Hypothalamus (tissue), 51 donors: Measurements from ENCODE around the gene SLC39A11.
A peak's percentile ranks its signal among the peaks of the same experiment; 100 is the strongest.
"Not testable (repeated sequence)": the region's sequence is repeated elsewhere in the genome, so short reads cannot be mapped to it uniquely, and the experiment has no call there.

Experiments
- DNase-seq, 51 donors: peaks; one replicate each; lab custom pipeline; 2025; lab: John Stamatoyannopoulos, UW

The SLC39A11 gene

DNA sequence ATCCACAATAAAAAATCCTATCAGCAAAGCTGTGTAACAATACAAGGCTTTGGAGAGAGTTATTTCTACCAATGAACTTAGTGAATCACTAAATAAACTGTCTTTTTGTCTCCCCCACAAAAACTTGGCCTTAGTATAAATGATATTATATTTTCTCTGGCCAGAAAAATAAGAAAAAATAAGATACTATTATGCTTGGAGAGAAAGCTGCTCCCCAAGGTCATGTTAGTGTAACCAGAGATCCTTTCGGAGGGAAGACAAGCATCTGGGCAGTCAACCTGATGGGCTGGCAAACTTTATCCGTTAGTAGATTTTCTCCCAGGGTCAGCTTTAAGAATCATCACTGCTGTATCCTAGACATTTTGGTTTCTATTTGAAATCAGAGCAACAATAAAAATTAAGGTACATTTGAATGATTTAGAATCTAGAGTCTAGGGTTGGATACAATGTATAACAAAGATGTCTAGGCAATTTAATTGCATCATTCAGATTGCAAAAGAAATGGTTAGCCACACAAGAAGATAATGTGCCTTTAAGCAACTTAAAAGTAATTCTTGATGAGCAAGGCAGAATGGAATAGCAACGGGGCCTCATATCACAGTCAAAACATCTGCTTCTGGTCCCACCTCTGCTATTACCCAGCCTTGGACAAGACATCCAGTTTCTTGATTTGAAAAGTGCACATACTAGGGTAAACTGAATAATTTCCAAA lies 280.4 kb downstream of the SLC39A11 start:
- no peak for DNase-seq

GRCh38 chr17:72810991-72811508 lies 281.4 kb downstream of the SLC39A11 start:
- no peak for DNase-seq

DNA sequence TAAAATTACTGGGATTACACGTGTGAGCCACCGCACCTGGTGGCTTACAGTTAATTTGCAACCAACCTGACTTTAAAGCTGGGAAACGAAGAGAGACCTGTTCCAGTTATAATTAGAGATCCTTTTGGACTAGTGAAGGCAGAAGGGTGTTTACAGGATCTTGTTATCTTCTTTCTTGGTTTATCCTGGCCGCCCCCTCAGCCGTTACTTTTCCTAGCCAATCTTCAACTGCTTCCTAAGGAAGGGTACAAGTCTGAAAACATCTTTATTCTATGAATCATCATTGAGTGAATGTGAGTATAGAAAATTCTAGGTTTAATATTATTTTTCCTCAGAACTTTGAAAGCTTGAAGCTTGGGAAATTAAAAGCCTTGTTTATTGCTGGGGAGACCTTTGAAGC lies 286.5 kb downstream of the SLC39A11 start:
- DNase-seq, result no peak

DNA sequence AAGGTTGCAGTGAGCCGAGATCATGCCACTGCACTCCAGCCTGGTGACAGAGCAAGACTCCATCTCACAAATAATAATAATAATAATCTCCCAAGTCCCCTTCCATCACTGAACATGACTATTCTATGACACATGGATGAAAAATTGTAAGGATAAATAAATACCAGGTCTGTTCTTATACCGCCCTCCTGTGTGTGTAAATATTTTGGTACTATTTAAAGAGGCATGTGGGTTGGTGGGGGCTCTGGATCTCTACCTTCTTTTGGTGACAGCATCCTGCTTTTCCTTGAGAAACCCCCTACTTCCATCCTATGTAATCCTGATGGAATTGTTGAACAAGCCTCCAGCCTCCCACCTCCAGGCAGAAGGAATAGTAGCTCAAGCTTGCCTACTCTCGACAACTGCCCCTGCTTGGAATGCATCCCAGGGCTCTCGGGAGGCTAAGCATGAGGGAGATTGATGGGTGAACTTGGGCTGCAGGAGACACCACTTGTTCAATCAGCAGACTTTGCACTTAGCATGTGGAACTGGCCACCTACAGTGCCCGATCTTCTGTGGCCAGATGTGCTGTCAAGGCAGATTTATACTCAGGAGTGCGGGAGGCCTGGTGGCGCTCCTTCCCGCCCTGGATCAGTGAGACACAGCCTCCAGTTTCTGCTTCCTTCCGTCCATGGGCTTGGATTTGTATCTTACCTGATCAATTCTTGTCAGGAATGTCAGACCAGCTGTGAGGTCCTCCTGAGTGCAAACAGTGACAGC lies 287.4 kb downstream of the SLC39A11 start:
- no peak for DNase-seq

- peak in 2 of 51 donors; percentile 0 to 5 for DNase-seq
Measured at GRCh38 chr17:72802726-72803125, 289.8 kb downstream of the SLC39A11 start.

GRCh38 chr17:72797142-72797541 lies 295.3 kb downstream of the SLC39A11 start:
- DNase-seq, result no peak

DNA sequence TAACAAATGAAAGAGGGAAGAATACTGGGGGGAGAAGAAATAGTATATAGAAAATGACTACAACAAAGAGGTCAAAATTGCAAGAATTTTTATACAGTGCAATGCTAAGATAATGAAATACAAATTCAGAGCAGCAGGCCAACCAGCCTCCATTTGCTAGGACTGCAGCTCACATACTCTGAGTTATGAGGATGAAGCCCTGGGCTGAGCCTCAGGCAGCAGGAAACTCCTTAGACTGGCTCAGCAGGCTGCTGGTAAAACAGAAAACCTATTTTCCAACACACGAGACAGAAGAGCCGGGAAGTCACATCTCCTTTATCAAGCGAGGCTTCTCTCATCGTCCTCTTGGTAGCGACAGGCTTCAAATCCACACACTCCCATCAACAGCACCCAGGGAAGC lies 296.5 kb downstream of the SLC39A11 start:
- no peak for DNase-seq

DNA sequence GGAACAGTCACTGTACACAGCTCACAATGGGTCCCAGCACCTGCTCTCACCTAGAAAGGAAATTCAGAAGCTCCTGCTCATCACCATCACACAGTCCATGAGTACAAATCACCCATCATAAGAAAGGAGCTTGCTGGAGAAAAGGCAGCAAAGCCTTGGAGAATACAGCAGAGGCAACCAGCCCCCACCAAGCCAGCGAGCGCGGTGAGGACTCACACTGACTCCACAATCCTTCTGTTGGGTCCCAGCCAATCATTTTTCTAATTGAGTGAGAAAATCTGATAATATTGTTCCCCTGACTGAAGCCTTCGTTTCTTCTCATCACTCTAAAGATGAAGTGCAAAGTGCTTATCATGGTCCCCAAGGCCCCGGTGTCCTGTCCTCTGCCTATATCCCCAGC lies 298.3 kb downstream of the SLC39A11 start:
- no peak for DNase-seq

GRCh38 chr17:72792771-72793170 lies 299.7 kb downstream of the SLC39A11 start:
- no peak for DNase-seq

- DNase-seq, result no peak
Measured at GRCh38 chr17:72790190-72790589, 302.3 kb downstream of the SLC39A11 start.

DNA sequence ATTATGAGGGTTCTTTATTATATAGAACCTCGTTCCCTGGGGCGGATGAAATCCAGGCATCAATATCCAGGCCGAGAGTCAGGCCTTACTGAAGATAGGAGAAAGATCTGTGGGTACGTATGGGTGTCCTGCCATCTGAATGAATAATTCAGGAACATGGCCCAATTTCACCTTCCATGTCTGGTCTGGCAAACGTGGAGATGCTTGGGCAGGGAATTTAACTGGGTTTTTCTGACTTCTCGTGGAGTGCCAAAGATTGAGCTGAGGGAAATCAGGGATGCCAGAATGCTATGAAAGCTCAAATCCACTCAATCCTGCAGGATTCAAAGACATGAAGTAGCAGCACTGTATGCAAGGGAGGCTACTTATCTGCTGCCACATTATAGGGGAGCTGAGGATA lies 302.8 kb downstream of the SLC39A11 start:
- no peak for DNase-seq

GRCh38 chr17:72788950-72789585 lies 303.4 kb downstream of the SLC39A11 start:
- DNase-seq, result no peak

DNA sequence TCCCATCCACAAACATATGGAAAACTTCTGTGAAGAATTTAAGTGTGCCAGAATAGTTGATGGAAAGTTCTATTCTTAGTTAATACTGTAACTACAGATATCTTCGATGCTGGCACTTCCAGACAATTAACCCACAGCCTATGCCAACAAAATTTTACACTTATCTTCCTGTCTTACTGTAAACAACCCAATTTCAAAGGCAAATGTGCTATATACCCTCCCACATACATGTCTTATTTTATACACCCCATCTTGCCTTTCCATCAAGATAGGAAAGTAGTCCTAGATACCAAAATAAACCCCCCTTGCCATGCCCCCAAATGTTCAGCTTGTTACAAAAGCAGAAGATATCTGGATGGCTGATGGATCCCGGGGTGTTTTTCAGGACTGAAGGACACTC lies 306.3 kb downstream of the SLC39A11 start:
- DNase-seq, result no peak

- no peak for DNase-seq
Measured at GRCh38 chr17:72782985-72783701, 309.3 kb downstream of the SLC39A11 start.

DNA sequence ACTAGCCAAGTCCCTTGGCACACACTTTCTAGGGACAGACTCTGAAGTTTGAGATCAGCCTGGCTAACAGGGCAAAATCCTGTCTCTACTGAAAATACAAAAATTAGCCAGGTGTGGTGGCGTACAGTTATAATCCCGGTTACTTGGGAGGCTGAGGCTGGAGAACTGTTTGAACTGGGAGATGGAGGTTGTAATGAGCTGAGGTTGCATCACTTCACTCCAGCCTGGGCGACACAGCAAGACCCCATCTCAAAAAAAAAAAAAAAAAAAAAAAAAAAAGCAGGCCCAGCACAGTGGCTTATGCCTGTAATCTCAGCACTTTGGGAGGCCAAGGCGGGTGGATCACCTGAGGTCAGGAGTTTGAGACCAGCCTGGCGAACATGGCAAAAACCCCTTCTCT lies 310.1 kb downstream of the SLC39A11 start:
- DNase-seq, result not testable (repeated sequence)

DNA sequence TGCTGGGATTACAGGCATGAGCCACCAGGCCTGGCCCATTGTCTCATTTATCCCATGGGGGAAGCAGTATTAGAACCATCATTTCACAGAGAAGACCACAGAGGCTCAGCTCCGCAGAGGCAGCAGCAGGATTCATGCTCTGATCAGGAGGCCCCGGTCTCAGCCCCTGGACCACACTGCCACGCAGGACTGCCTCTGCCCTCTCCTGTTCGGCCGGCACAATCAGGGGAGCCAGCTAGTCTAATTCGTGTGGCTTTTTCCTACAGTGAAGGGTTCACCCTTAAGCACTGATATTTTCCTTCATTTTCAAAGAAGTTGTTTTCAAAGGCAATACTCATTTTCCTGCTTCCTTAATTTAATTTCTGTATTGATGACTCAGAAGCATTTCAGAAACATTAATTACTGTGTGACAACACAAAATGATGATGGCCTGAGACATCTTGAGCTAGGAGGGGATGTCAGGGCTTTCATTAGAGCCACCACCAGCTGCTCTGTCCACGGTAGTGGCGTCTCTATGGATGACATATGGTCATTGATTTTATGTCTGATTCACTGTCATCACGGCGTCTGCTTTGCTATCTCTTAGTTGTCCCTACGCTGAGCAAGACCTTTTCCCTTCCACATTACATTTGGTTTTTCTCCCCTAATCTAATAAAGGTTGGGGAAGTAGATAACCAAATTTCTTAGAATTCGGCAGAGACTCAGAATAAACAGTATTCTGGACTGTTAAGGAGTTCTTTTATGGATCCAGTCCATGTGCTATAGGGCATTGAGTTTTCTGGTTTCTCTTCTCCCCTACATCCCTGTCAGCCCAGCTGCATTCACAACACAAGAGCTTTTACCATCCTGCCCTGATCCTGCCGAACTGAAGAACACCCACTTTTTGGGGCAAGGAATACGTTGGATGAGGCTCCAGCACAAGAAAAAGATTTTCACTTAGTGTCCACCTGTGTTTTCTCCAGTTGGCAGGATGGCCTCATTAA lies 314.0 kb downstream of the SLC39A11 start:
- DNase-seq, result no peak

DNA sequence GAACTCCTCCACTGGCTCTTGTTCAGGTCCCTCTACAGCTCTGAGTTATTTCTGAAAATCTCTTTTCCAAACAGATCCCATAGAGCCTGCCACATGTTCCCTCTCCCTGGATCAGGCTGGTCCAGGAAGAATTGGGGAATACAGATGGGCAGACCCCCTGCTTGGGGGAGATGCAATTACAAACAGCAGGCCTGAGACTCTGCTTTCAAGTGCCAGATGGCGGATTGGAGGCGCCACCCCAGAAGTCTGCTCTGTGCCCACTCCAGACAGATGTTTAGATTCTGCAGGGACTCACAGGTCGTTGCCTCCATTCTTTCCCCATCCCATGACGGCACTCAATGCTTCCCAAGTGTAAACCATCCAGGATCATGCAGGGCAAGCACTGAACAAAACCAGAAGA lies 316.6 kb downstream of the SLC39A11 start:
- no peak for DNase-seq

GRCh38 chr17:72775237-72775636 lies 317.3 kb downstream of the SLC39A11 start:
- DNase-seq, result no peak

DNA sequence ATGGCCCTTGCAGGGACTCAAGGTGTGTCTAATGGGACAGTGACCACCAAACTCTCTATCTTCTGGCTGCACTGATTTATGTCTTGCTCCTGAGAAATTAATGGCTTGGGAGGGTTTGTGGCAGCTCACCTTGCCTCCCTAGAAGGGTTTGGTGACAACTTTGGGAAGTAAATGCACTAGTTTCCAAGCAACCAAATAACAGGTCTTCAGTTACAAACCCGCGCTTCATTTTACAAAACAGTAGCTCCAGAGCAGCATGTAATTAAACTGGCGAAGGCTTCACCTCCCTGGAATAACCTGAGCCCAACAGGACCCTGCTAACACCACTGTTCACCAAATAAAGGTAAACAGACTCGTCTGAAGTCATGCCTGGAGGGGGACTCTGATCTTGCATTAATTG lies 318.3 kb downstream of the SLC39A11 start:
- no peak for DNase-seq

GRCh38 chr17:72773225-72773624 lies 319.3 kb downstream of the SLC39A11 start:
- DNase-seq, result not testable (repeated sequence)
